Transverse colon (tissue), 4 donors: ENCODE results near the gene MCCC1. TPM values are rescaled to one million over a fixed set of nuclear protein-coding genes. Genes with fewer than 3 reads are reported as not detected.

Experiments used
- DNase-seq: peaks from one replicate; pipeline ENCODE4 v3.0.0-alpha.2; 2019
- H3K27ac ChIP-seq, 4 donors: fragments of 200-600 bp; sonication (generic); 2 replicates each; pipeline ENCODE4 v1.5.1; 2016 to 2018; ENCODE audit warnings: inconsistent platforms in 4 of 4
- H3K27me3 ChIP-seq: fragments of 200-600 bp; sonication (generic); 2 replicates; pipeline ENCODE4 v1.5.1; 2017; ENCODE audit warnings: inconsistent platforms
- H3K36me3 ChIP-seq, 4 donors: fragments of 200-600 bp; sonication (generic); 2 replicates each; pipeline ENCODE4 v1.5.1; 2017 to 2019; ENCODE audit warnings: inconsistent platforms in 4 of 4
- H3K4me1 ChIP-seq, 4 donors: fragments of 200-600 bp; sonication (generic); 2 replicates each; pipeline ENCODE4 v1.5.1; 2017 to 2020; ENCODE audit warnings: inconsistent platforms in 4 of 4
- H3K4me3 ChIP-seq, 4 donors: fragments of 200-600 bp; sonication (generic); 1 replicate in 1 of 4; 2 replicates in 3 of 4; pipeline versions ENCODE4 v1.5.1 to v1.6.1; 2017 to 2019; ENCODE audit warnings: inconsistent platforms in 4 of 4
- H3K9me3 ChIP-seq, 2 donors: fragments of 200-600 bp; sonication (generic); 2 replicates each; pipeline ENCODE4 v1.5.1; 2017 to 2019; ENCODE audit warnings: inconsistent platforms in 2 of 2
- EP300 ChIP-seq: sonication (generic); formaldehyde crosslinking; IDR thresholded peaks from one replicate; pipeline ENCODE4 v1.6.1; 2017; ENCODE audit warnings: antibody characterized with exemption, low read depth
- POLR2A ChIP-seq: fragments of 450-650 bp; IDR thresholded peaks from one replicate; pipeline ENCODE4 v1.6.1; 2016; ENCODE audit warnings: antibody characterized with exemption, mild to moderate bottlenecking, moderate library complexity
- POLR2AphosphoS5 ChIP-seq, 3 donors: sonication (generic); formaldehyde crosslinking; IDR thresholded peaks; one replicate each; pipeline ENCODE4 v1.6.1; 2016; ENCODE audit warnings: antibody characterized with exemption in 3 of 3
- WGBS, 2 donors: methylation state at CpG; one replicate each; pipeline ENCODE4 v1.1.5; 2018; ENCODE audit warnings: low coverage in 1 of 2; 5-methylcytosine and 5-hydroxymethylcytosine counted together
- in situ Hi-C, 4 donors: fragments of 200-750 bp; cut with MboI; loops; one replicate each; pipeline versions ENCODE4 v1.15.0 to v1.15.1; 2017; ENCODE audit warnings: low sequenced_read_pairs in 3 of 4, low pct_ligation_motif_present in 1 of 4, low pct_unique_long_range_greater_than_20kb in 1 of 4
- intact Hi-C: fragments of 100-400 bp; cut with DNase I; formaldehyde crosslinking; loops from one replicate; pipeline ENCODE4 v1.15.1; 2023; ENCODE audit warnings: low total_unique reads
- total RNA-seq, 4 donors: library from RNA; depleted of rRNA; stranded (reverse); fragments of >200 nt; gene quantifications; one replicate each; pipeline ENCODE4 v1.1.0, GENCODE V29; 2016
- TF ChIP-seq, protein P1 (sequence below), 5 experiments: fragments of 200-600 bp in 3 of 5; fragments of 450-650 bp in 2 of 5; sonication (generic) in 3 of 5; IDR thresholded peaks; 1 replicate in 2 of 5; 2 replicates in 3 of 5; pipeline ENCODE4 v1.5.1; 2016 to 2017; ENCODE audit warnings: antibody characterized with exemption in 5 of 5, inconsistent platforms in 3 of 5, mild to moderate bottlenecking in 2 of 5, moderate library complexity in 1 of 5

Gene MCCC1
- total RNA-seq, 4 donors from 2014 or later: 1.5 to 64.3 (median 19.9) TPM

DNA sequence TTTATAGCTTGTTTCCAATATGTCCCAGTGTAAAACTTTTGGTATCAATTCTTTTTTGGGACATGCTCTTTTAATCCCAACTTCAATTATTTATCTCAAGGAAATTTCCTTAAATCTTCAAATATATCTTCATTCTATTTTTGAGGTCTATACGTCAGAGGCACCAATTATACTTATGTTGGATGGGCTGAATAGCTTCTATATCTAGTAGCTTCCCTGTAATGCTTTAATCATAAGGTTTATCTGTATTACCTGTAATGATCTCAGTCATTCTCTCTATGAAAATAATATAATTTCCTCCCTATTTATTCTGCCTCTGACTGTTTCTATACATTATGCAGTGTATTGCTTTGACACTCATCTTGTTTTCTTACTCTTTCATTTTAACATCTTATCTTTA, 29.9 kb upstream of the MCCC1 start:
- DNase-seq: no peak
- Histone ChIP-seq H3K4me1 (no peaks in the 10 kb centered on the region), H3K4me3 (no peak overlapping the region), H3K9me3 (peaks cover 8 to 18% of the 10 kb centered on the region in 2 donors), H3K27ac (no peak overlapping the region), H3K27me3 (peaks cover 5% of the 10 kb centered on the region), H3K36me3 (no peaks in the 10 kb centered on the region)
- TF ChIP-seq POLR2A (no peak), EP300 (no peak), POLR2AphosphoS5 (IDR thresholded peaks at IDR 0.05) (no peak)
- TF ChIP-seq, protein P1, sequence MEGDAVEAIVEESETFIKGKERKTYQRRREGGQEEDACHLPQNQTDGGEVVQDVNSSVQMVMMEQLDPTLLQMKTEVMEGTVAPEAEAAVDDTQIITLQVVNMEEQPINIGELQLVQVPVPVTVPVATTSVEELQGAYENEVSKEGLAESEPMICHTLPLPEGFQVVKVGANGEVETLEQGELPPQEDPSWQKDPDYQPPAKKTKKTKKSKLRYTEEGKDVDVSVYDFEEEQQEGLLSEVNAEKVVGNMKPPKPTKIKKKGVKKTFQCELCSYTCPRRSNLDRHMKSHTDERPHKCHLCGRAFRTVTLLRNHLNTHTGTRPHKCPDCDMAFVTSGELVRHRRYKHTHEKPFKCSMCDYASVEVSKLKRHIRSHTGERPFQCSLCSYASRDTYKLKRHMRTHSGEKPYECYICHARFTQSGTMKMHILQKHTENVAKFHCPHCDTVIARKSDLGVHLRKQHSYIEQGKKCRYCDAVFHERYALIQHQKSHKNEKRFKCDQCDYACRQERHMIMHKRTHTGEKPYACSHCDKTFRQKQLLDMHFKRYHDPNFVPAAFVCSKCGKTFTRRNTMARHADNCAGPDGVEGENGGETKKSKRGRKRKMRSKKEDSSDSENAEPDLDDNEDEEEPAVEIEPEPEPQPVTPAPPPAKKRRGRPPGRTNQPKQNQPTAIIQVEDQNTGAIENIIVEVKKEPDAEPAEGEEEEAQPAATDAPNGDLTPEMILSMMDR (IDR thresholded peaks at IDR 0.05): no peak
- 85 to 100% methylated on average over 1 of the region's 1 CpG for WGBS, 2 donors
- in situ Hi-C loops (loop anchor here in 2 of 4 donors (5.0 to 25.0 kb wide), 4 partner anchors 56 to 633 kb away; no protein-coding TSS in a partner anchor), intact Hi-C loops (no loop called here)

DNA sequence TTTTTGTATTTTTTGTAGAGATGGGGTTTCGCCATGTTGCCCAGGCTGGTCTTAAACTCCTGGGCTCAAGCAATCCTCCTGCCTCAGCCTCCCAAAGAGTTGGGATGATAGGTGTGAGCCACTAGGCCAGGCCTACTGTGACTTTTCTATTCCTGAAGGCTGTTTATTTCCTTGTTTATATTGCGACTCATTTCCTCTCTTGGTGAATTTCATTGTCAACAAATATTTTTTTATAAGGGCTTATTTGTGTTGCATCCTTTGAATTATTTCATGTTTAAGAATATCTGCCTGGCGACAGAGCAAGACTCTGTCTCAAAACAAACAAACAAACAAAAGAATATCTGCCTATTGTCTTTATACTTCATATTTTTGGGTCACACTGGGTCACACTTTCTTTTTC, 29.4 kb upstream of the MCCC1 start:
- no peak for DNase-seq
- intact Hi-C loops: no loop called here

DNA sequence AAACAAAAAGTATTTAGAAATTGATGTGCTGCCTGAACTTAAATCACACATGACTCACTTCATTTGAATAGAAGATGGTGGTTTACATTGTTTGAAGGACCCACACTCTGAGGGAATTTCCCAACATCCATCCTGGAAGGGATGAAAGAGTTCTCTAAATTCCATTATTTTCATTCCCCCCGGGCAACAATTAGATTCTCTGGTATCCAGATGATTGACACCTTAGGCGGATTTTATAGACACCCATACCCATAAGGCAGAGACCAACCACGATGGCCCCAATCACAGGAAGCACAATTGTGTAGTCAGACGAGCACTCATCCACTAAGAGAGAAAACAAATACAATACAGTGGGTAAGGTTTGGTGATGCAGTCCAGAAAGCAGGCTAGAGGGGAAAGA, 24.6 kb upstream of the MCCC1 start:
- in situ Hi-C loops: loop anchor here (5.0 to 10.0 kb wide), 4 partner anchors 61 to 268 kb away; no protein-coding TSS in a partner anchor
- peaks cover 0 to 8% of the 10 kb centered on the region in 2 donors for H3K9me3 ChIP-seq
- WGBS, 2 donors: 58 to 67% methylated on average over 1 to 4 of the region's 4 CpGs
- H3K4me3 ChIP-seq: no peak overlapping the region
- H3K27ac ChIP-seq: no peak overlapping the region
- intact Hi-C loops: loop anchor here (5.0 kb wide), 1 partner anchor 258 kb away; no protein-coding TSS in a partner anchor
- no peaks in the 10 kb centered on the region for H3K27me3 ChIP-seq
- DNase-seq: no peak
- H3K4me1 ChIP-seq: peaks cover 0 to 7% (median 0%) of the 10 kb centered on the region in 4 donors
- no peaks in the 10 kb centered on the region for H3K36me3 ChIP-seq
- TF ChIP-seq POLR2A: no peak
- no peak for TF ChIP-seq EP300
- no peak for TF ChIP-seq POLR2AphosphoS5 (IDR thresholded peaks at IDR 0.05)
- TF ChIP-seq, protein P1 (IDR thresholded peaks at IDR 0.05): no peak

More for the DNA sequence above, 29.4 kb upstream of the MCCC1 start:
- Histone ChIP-seq H3K4me1 (no peaks in the 10 kb centered on the region), H3K9me3 (peaks cover 8 to 18% of the 10 kb centered on the region in 2 donors), H3K27ac (no peak overlapping the region), H3K27me3 (peaks cover 5% of the 10 kb centered on the region), H3K36me3 (no peaks in the 10 kb centered on the region), H3K4me3 (no peak overlapping the region)
- 94% methylated on average over 3 of the region's 3 CpGs for WGBS, 2 donors
- in situ Hi-C loops: loop anchor here in 2 of 4 donors (5.0 to 25.0 kb wide), 4 partner anchors 56 to 634 kb away; no protein-coding TSS in a partner anchor
- TF ChIP-seq POLR2AphosphoS5 (IDR thresholded peaks at IDR 0.05) (no peak), EP300 (no peak), POLR2A (no peak)
- TF ChIP-seq, protein P1 (IDR thresholded peaks at IDR 0.05): no peak

DNA sequence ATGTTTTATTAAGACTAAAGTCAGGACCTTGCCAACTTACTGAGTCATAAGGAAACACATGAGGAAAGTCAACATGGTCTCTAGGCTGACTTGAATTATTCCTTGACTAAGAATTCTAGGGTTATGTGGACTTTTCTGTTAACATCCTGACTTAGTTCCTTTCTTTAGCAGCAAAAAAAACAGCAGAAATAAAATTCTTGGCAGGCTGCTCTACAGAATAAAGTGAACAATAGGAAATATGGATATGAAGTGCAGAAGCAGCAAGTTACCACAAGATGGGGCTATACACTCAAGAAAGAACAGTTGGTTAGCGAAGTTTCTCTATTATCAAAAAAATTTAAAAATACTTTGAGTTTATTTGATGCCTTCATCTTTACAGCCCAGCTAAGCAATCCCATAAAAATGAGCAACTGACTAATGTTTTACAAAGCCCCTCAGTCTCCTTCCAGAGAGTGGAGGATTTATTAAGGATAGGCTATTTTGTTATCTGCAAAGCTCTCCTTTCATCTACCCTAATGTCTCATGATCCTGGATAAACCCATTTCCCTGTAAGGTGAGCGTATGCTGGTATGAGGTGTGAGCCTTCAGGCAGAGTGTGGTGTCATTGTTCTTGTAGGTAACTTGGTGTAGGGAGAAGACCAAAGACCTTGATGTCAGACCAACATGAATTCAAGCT, 23.1 kb upstream of the MCCC1 start:
- in situ Hi-C loops (loop anchor here (5.0 to 10.0 kb wide), 4 partner anchors 62 to 270 kb away; no protein-coding TSS in a partner anchor), intact Hi-C loops (loop anchor here (5.0 kb wide), 1 partner anchor 260 kb away; no protein-coding TSS in a partner anchor)
- Histone ChIP-seq H3K27me3 (peaks cover 7% of the 10 kb centered on the region), H3K36me3 (no peaks in the 10 kb centered on the region), H3K9me3 (no peaks in the 10 kb centered on the region), H3K27ac (no peak overlapping the region), H3K4me3 (no peak overlapping the region), H3K4me1 (peaks cover 0 to 7% (median 0%) of the 10 kb centered on the region in 4 donors)
- no peak for TF ChIP-seq EP300
- TF ChIP-seq, protein P1 (IDR thresholded peaks at IDR 0.05): peak; percentile 83 to 87 (median 84)
- no peak for DNase-seq
- 18 to 22% methylated on average over 2 of the region's 2 CpGs for WGBS, 2 donors
